Hematopoietic multipotent progenitor cell (in vitro differentiated cells): Measurements from ENCODE around the gene TMEM43. TPM values are rescaled to one million over a fixed set of nuclear protein-coding genes. Genes with fewer than 3 reads are reported as not detected.

Source experiments
- DNase-seq, 3 donors: peaks; one replicate each; pipeline ENCODE4 v3.0.0-alpha.2; 2011 to 2015; ENCODE audit warnings: low read depth in 2 of 3, low spot score in 2 of 3
- total RNA-seq: library from RNA; depleted of rRNA; stranded (reverse); fragments of >200 nt; gene quantifications from one replicate; pipeline ENCODE4 v1.2.3, GENCODE V29; 2012

Gene TMEM43
- total RNA-seq, 1 donor = 189 TPM

- no peak for DNase-seq
These were observed 45.8 kb downstream of the TMEM43 start for GRCh38 chr3:14170531-14171159.

GRCh38 chr3:14172496-14172895 lies 47.6 kb downstream of the TMEM43 start:
- no peak for DNase-seq

GRCh38 chr3:14174483-14174882 lies 49.6 kb downstream of the TMEM43 start:
- DNase-seq = no peak

GRCh38 chr3:14175383-14176037 lies 50.7 kb downstream of the TMEM43 start:
- DNase-seq = peak; percentile 50 to 70 (median 69)

GRCh38 chr3:14177580-14178246 lies 52.9 kb downstream of the TMEM43 start:
- peak in 1 of 3 donors; percentile 16 for DNase-seq

GRCh38 chr3:14178247-14179113 lies 53.6 kb downstream of the TMEM43 start, which contains the start of the genes LSM3 and XPC:
Gene LSM3 (plus strand): TSS chr3:14178817. CDS start chr3:14178861, 44 bp downstream.
Gene XPC (minus strand): TSS chr3:14178601. CDS start chr3:14178568, 33 bp downstream.
- DNase-seq = peak; percentile 94 to 99 (median 97)

GRCh38 chr3:14179114-14179465 lies 54.2 kb downstream of the TMEM43 start:
- DNase-seq = no peak

GRCh38 chr3:14179795-14180194 lies 54.9 kb downstream of the TMEM43 start:
- no peak for DNase-seq

GRCh38 chr3:14181253-14181652 lies 56.4 kb downstream of the TMEM43 start:
- DNase-seq = no peak

GRCh38 chr3:14183015-14183577 lies 58.2 kb downstream of the TMEM43 start:
- no peak for DNase-seq

GRCh38 chr3:14186854-14187458 lies 62.1 kb downstream of the TMEM43 start:
- no peak for DNase-seq

- DNase-seq = no peak
These were observed 63.3 kb downstream of the TMEM43 start for GRCh38 chr3:14188041-14188754.

Other genes with a start within 250 kb of the TMEM43 start
- gene WNT7A, start 245.0 kb upstream of the TMEM43 start, total RNA-seq = not detected
- gene CHCHD4, start 182 bp upstream of the TMEM43 start, total RNA-seq = 6.7 TPM
- 34.7 TPM for gene XPC, start 53.5 kb downstream of the TMEM43 start, total RNA-seq
- 2.4 TPM for gene LSM3, start 53.8 kb downstream of the TMEM43 start, total RNA-seq